ENCODE results near the gene FTCD. TPM values are rescaled to one million over a fixed set of nuclear protein-coding genes. Genes with fewer than 3 reads are reported as not detected.

Gene FTCD
- polyA plus RNA-seq, 1 experiment: not detected

- ChIA-PET POLR2A (interaction anchor here (1.3 kb wide), 1 partner anchor 141 kb away, joined by 4 read pairs; the partner anchor contains the start of gene COL6A1), CTCF (interaction anchor here (0.7 to 1.3 kb wide), 3 partner anchors 21 to 152 kb away, joined by 3 to 5 read pairs (median 3); no protein-coding TSS in a partner anchor)
- Histone ChIP-seq H3K27ac (ENCODE audit: low read depth, low read length) (peak overlapping the region; percentile 39), H3K9me3 (ENCODE audit: control insufficient read depth, insufficient read depth, low read length) (peaks cover 16% of the 10 kb centered on the region; the same call in 1 of the 2 replicates), H3K4me3 (ENCODE audit: low read depth, low read length) (no peak overlapping the region), H3K27me3 (ENCODE audit: control insufficient read depth, insufficient read depth, low read length) (no peaks in the 10 kb centered on the region)
- TF ChIP-seq CTCF (IDR thresholded peaks at IDR 0.05; ENCODE audit: low read depth, low read length): no peak
- DNase-seq (ENCODE audit: low read depth, low spot score): no peak
These were observed 33.1 kb downstream of the FTCD start for GRCh38 chr21:46122237-46122671.

GRCh38 chr21:46121286-46122221, 33.8 kb downstream of the FTCD start:
- no peaks in the 10 kb centered on the region for H3K27me3 ChIP-seq (ENCODE audit: control insufficient read depth, insufficient read depth, low read length)
- no peak overlapping the region for H3K4me3 ChIP-seq (ENCODE audit: low read depth, low read length)
- H3K27ac ChIP-seq (ENCODE audit: low read depth, low read length): peak overlapping the region; percentile 52
- H3K9me3 ChIP-seq (ENCODE audit: control insufficient read depth, insufficient read depth, low read length): peaks cover 13% of the 10 kb centered on the region; the same call in 1 of the 2 replicates
- no peak for TF ChIP-seq CTCF (IDR thresholded peaks at IDR 0.05; ENCODE audit: low read depth, low read length)
- no peak for DNase-seq (ENCODE audit: low read depth, low spot score)
- POLR2A ChIA-PET: interaction anchor here (0.8 to 1.3 kb wide), 2 partner anchors 8 to 140 kb away, joined by 3 to 4 read pairs; partner anchors contain the start of gene COL6A1
- CTCF ChIA-PET: interaction anchor here (0.7 to 1.3 kb wide), 4 partner anchors 22 to 151 kb away, joined by 3 to 5 read pairs (median 4); no protein-coding TSS in a partner anchor

GRCh38 chr21:46120301-46121285, 34.8 kb downstream of the FTCD start:
- Histone ChIP-seq H3K9me3 (ENCODE audit: control insufficient read depth, insufficient read depth, low read length) (peaks cover 6% of the 10 kb centered on the region; the same call in 1 of the 2 replicates), H3K27ac (ENCODE audit: low read depth, low read length) (peak overlapping the region; percentile 52), H3K27me3 (ENCODE audit: control insufficient read depth, insufficient read depth, low read length) (no peaks in the 10 kb centered on the region), H3K4me3 (ENCODE audit: low read depth, low read length) (no peak overlapping the region)
- POLR2A ChIA-PET: interaction anchor here (0.8 to 1.3 kb wide), 2 partner anchors 9 to 139 kb away, joined by 3 to 4 read pairs; partner anchors contain the start of gene COL6A1
- no peak for DNase-seq (ENCODE audit: low read depth, low spot score)
- TF ChIP-seq CTCF (IDR thresholded peaks at IDR 0.05; ENCODE audit: low read depth, low read length): no peak
- CTCF ChIA-PET: interaction anchor here (0.6 to 1.3 kb wide), 2 partner anchors 18 to 33 kb away, joined by 3 to 4 read pairs; no protein-coding TSS in a partner anchor

- no peak for DNase-seq (ENCODE audit: low read depth, low spot score)
- ChIA-PET POLR2A (no interaction called here), CTCF (interaction anchor here (0.6 kb wide), 1 partner anchor 19 kb away, joined by 3 read pairs; no protein-coding TSS in a partner anchor)
- Histone ChIP-seq H3K27me3 (ENCODE audit: control insufficient read depth, insufficient read depth, low read length) (no peaks in the 10 kb centered on the region), H3K27ac (ENCODE audit: low read depth, low read length) (peak overlapping the region; percentile 47), H3K9me3 (ENCODE audit: control insufficient read depth, insufficient read depth, low read length) (peaks cover 6% of the 10 kb centered on the region), H3K4me3 (ENCODE audit: low read depth, low read length) (no peak overlapping the region)
- no peak for TF ChIP-seq CTCF (IDR thresholded peaks at IDR 0.05; ENCODE audit: low read depth, low read length)
These were observed 35.6 kb downstream of the FTCD start for GRCh38 chr21:46119637-46120271.

Data from AG04450 (cell line).